Omental fat pad (tissue), 4 donors: Measurements from ENCODE around the gene ECT2L. TPM values are rescaled to one million over a fixed set of nuclear protein-coding genes. Genes with fewer than 3 reads are reported as not detected.
"Not testable (repeated sequence)": the region's sequence is repeated elsewhere in the genome, so short reads cannot be mapped to it uniquely, and the experiment has no call there.

ENCODE experiments used
- ATAC-seq: fragments of 150-250 bp; one replicate; pipeline ENCODE4 v1.9.1; 2016; ENCODE audit warnings: mild to moderate bottlenecking, moderate library complexity; ENCODE audit not compliant: low FRiP score
- DNase-seq: peaks from one replicate; pipeline ENCODE4 v3.0.0-alpha.2; 2019; ENCODE audit warnings: low spot score
- CTCF ChIP-seq, 3 donors: fragments of 450-650 bp; IDR thresholded peaks; one replicate each; pipeline ENCODE4 v1.5.1; 2016 to 2017; ENCODE audit warnings: antibody characterized with exemption in 3 of 3, mild to moderate bottlenecking in 3 of 3, moderate library complexity in 2 of 3
- total RNA-seq, 4 donors: library from RNA; depleted of rRNA; stranded (reverse); fragments of >200 nt; gene quantifications; one replicate each; pipeline ENCODE4 v1.1.0, GENCODE V29; 2016

Gene ECT2L
- total RNA-seq, 4 donors from 2014 or later, result 4.1 TPM; not detected in 3

DNA sequence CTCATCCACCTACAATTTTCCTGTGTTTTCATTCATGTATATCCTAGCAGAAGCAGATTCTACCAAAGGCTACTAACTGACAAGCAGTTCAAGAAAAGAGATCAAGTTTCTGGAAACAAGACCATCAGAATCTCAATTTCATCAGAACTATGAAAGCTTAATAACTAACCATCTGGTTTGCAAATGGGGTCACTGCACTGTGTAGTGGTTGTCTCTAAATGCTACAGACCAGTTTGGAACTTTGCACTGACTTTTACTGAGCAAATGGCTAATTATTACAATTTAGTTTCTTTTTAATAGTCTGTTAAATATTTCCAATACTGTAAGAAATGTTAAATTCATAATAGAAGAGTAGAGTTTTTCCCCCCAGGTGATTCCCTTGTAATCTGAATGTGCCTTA, 127.7 kb downstream of the ECT2L start:
- no peak for DNase-seq
- ATAC-seq, result no peak
- TF ChIP-seq CTCF (IDR thresholded peaks at IDR 0.05), result no peak

- no peak for TF ChIP-seq CTCF (IDR thresholded peaks at IDR 0.05)
- ATAC-seq, result no peak
Observed at GRCh38 chr6:138925806-138926205, 129.9 kb downstream of the ECT2L start.

DNA sequence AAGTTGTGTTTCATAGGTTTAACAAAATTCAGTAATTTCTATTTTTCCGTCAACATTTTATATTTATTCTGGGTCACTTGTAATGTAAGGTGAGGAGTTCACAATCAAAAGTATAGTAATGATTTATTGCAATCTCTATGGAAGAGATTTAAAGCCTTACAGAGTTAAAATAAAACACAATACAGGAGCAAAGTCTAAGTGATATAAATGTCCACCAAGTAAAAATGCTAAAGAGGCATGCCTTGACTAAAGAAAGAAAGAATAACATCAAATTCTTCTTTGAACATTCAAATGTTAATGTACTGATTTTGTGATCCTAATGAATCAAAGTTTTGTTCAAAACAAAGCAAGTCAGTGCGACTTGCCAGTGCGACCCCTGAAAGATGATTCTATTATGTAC, 130.7 kb downstream of the ECT2L start:
- no peak for TF ChIP-seq CTCF (IDR thresholded peaks at IDR 0.05)
- ATAC-seq (no peak), DNase-seq (no peak)

More at GRCh38 chr6:138925806-138926205, 129.9 kb downstream of the ECT2L start:
- no peak for DNase-seq

DNA sequence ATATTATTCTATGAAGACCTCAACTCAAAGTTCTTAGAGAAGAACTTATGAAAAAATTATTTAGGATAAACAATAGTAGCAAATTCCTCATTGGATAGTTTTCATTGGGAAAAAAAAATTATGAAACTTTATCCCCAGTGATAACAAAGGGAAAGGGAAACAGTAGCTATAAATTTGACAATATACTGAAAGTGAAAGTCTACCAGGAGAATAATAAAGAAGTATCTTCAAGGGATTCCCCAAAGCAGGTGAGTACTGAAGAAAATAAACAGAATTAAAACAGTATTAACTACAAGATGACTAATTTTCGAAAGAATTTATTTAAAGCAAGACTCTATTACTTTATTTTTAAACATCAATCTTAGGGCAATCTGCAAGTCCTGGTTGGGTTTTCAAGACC, 135.8 kb downstream of the ECT2L start:
- DNase-seq, result no peak
- TF ChIP-seq CTCF (IDR thresholded peaks at IDR 0.05), result no peak
- ATAC-seq, result no peak

DNA sequence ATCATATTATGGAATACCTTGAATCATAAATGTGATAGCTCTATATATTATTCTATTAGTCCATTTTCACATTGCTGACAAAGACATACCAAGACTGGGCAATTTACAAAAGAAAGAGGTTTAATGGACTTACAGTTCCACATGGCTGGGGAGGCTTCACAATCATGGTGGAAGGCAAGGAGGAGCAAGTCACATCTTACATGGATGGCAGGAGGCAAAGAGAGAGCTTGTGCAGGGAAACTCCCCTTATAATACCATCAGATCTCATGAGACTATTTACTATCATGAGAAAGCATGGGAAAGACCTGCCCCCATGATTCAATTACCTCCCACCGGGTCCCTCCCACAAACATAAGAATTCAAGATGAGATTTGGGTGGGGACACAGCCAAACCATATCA, 141.0 kb downstream of the ECT2L start:
- not testable (repeated sequence) for DNase-seq, ATAC-seq

DNA sequence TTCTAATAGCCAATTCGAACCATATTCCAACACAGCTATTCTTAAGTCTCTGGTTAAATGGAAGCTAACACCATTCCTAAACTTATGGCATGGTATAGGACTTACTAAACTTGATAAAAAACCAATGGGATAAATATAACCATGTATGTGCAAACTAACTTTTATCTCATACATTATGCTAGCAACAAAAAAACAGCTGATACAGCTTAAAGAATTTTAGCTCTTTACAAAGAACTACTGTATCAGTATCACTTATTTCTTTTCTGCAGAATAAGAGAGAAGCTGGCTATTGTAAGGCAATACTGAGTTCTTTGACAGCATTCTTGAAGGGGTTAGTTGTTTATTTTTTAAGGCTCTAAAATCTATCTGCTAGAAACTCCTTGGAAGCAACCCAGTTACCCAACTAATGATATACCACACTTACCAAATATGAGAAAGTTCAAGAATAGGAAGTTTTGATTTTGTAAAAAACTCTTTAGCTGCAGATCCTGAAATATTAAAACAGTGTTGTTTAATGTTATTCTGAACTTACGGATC, 147.3 kb downstream of the ECT2L start:
- ATAC-seq (no peak), DNase-seq (no peak)
- no peak for TF ChIP-seq CTCF (IDR thresholded peaks at IDR 0.05)

GRCh38 chr6:138944412-138944811, 148.5 kb downstream of the ECT2L start:
- no peak for TF ChIP-seq CTCF (IDR thresholded peaks at IDR 0.05)
- ATAC-seq, result no peak
- no peak for DNase-seq

DNA sequence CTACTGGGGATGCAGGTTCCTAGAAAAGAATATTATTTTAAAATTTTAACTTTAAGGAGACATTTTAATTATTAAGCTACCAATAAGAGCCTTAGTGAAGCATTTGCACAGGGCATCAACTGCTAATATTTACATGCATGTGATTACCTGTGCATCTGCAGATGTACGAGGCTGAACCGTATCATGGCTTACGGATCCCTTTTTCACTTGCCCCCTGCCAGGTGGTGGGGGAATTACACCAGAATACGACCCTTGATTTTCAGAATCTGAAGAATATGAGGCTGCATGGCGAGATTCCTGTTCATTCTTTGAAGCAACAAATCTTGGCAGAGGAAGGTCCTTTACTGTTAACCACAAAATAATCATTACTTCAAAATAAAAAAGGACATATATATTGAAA, 149.5 kb downstream of the ECT2L start:
- DNase-seq (no peak), ATAC-seq (no peak)
- TF ChIP-seq CTCF (IDR thresholded peaks at IDR 0.05), result no peak
